Measurements from ENCODE around the gene LUZP4.

Gene LUZP4, protein sequence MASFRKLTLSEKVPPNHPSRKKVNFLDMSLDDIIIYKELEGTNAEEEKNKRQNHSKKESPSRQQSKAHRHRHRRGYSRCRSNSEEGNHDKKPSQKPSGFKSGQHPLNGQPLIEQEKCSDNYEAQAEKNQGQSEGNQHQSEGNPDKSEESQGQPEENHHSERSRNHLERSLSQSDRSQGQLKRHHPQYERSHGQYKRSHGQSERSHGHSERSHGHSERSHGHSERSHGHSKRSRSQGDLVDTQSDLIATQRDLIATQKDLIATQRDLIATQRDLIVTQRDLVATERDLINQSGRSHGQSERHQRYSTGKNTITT

DNA sequence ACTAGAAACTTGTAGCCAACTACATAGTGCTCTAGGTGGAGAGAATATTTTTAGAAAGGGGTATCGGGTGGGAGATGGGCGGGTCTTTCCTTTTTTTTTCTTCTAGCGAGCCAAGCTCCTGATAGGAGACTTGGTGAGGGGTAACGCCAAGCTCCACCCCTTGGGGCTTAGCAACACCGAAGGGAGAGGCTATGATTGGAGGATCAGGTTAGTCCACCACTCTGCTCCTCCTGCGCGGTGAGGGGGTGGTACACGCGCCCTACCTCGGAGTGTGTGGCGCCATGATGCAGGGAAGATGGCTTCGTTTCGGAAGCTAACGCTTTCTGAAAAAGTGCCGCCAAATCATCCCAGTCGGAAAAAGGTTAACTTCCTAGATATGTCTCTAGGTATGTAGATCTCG is at the start of gene LUZP4:
LUZP4 (plus strand) TSS at position 251 of the 400 bp plus-strand sequence; CDS start at position 296, 45 bp downstream.
- DNase-seq (ENCODE audit: insufficient read length, low spot score) (no peak), FAIRE-seq (no peak)
- TF ChIP-seq, protein P1, sequence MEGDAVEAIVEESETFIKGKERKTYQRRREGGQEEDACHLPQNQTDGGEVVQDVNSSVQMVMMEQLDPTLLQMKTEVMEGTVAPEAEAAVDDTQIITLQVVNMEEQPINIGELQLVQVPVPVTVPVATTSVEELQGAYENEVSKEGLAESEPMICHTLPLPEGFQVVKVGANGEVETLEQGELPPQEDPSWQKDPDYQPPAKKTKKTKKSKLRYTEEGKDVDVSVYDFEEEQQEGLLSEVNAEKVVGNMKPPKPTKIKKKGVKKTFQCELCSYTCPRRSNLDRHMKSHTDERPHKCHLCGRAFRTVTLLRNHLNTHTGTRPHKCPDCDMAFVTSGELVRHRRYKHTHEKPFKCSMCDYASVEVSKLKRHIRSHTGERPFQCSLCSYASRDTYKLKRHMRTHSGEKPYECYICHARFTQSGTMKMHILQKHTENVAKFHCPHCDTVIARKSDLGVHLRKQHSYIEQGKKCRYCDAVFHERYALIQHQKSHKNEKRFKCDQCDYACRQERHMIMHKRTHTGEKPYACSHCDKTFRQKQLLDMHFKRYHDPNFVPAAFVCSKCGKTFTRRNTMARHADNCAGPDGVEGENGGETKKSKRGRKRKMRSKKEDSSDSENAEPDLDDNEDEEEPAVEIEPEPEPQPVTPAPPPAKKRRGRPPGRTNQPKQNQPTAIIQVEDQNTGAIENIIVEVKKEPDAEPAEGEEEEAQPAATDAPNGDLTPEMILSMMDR (IDR thresholded peaks at IDR 0.05; ENCODE audit: insufficient read depth, missing control alignments) = no peak

DNA sequence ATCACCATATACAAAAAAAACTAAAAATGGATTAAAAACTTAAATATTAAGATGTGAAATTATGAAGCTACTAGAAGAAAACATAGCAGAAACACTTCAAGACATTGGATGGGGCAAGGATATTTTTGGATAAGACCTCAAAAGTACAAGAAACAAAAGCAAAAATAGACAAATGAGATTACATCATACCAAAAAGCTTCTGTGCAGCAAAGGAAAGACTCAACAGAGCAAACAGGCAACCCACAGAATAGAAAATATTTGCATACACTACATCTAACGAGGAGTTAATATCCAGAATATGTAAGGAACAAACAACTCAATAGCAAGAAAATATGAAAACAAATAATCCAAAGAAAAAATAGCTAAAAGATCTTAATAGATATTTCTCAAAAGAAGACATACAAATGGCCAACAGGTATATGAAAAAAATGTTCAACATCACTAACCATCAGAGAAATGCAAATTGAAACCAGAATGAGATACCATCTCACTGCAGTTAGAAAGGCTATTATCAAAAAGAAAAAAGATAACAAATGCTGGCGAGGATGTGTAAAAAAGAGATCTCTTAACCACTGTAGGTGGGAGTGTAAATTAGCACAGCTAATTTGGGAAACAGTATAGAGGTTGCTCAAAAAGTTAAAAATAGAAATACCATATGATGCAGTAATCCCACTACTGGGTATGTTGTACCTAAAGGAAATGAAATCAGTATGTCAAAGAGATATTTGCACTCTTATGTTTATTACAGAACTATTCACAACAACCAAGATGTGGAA is 37.9 kb upstream of the LUZP4 start:
- TF ChIP-seq, protein P1 (IDR thresholded peaks at IDR 0.05; ENCODE audit: insufficient read depth, missing control alignments) = no peak
- DNase-seq (ENCODE audit: insufficient read length, low spot score) (no peak), FAIRE-seq (no peak)

DNA sequence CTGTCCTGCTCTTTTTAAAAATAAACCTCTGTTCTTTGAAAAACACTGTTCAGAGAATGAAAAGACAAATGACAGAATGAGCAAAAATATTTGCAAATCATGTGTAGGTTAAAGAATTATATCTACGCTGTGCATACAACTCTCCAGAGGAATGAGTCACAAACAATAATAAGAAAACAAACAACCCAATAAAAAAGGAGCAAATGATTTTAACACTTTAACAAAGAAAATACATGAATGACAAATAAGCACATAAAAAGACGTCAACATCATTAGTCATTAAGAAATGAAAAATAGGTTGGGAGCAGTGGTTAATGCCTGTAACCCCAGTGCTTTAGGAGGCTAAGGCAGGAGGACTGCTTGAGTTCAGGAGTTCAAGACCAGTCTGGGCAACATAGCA is 34.5 kb upstream of the LUZP4 start:
- FAIRE-seq (no peak), DNase-seq (ENCODE audit: insufficient read length, low spot score) (no peak)
- TF ChIP-seq, protein P1 (IDR thresholded peaks at IDR 0.05; ENCODE audit: insufficient read depth, missing control alignments) = no peak

DNA sequence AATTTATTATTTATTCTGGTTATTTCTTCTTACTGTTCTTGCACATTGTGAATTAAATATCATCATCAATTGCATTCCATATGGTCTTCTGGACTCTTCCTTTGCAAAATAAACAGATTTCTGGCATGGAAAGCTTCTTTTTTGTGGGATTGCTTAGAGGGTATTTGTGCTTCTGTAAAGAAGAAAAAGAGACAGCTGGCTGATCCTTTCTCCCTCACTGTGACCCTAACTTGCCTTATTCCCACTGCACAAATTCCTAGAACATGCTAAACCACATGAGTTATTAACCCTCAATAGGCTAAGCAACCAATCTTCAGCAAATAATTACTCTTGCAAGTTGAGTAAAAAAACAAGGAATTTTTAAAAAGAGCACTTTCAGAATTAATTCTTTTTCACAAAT is 31.8 kb upstream of the LUZP4 start:
- DNase-seq (ENCODE audit: insufficient read length, low spot score) (no peak), FAIRE-seq (no peak)
- TF ChIP-seq, protein P1 (IDR thresholded peaks at IDR 0.05; ENCODE audit: insufficient read depth, missing control alignments) = no peak

DNA sequence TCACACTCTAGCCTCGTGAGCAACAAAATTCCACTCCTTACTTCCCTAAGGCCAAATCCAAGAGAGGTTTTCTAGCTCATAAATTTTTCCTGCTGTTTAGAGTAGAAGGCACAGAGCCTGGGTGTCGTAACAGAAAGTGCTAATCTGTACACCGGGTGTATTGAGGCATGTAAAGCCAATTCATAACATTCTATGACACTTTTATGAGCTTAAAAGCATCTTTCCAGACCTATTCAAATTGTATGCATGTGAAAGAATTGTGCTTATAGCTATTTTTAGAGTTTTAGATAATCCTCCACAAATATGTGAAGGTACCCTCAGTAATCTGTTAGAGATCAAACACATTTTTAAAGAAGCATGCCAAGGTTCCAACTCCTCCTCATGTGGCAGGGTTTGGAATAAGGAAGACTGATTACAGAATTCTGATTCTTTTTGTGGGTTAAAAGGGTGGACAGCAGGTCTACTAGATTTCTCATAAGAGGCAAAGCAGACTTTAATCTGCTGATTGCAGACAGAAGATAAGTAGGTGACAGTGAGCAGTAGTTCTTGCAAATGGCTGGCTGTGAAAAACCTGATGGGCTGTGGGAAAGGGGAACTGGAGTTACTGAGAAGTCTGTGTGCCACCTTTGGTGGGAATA is 30.2 kb upstream of the LUZP4 start:
- TF ChIP-seq, protein P1 (IDR thresholded peaks at IDR 0.05; ENCODE audit: insufficient read depth, missing control alignments) = no peak
- FAIRE-seq (no peak), DNase-seq (ENCODE audit: insufficient read length, low spot score) (no peak)

DNA sequence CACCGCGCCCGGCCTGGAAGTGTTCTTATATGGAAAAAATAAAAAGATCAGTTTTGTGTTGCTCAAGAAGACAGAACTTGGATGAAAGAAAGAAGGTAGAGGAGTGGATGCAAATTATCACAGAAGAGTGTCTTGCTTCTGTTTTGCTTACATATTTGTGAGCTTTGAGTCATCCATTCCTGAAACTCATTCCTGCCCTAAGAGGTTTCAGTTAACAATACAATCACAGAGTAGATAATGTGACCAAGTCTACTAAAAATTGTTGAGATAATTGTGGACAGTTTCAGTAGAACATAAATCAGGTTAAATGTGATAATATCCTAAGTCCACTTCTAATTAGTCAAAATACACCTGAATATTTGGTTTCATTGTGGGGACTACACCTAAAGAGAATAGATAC is 29.2 kb upstream of the LUZP4 start:
- no peak for DNase-seq (ENCODE audit: insufficient read length, low spot score)
- TF ChIP-seq, protein P1 (IDR thresholded peaks at IDR 0.05; ENCODE audit: insufficient read depth, missing control alignments) = no peak

More for the DNA sequence above, 29.2 kb upstream of the LUZP4 start:
- FAIRE-seq = no peak

Data from D721Med (cell line).